Choroid plexus epithelial cell (primary cell): Measurements from ENCODE around the gene UBE2J2.

ENCODE experiments used
- DNase-seq: peaks from one replicate; pipeline ENCODE4 v3.0.0-alpha.2; 2010; ENCODE audit warnings: low read depth
- H3K4me3 ChIP-seq: 2 replicates; pipeline ENCODE4 v1.5.1; 2011; ENCODE audit warnings: low read depth, mild to moderate bottlenecking, control low read depth, low read length, moderate library complexity
- CTCF ChIP-seq: conservative IDR thresholded peaks from 2 replicates; pipeline ENCODE4 v1.5.1; 2011; ENCODE audit warnings: low read depth, mild to moderate bottlenecking, control low read depth, inconsistent platforms, low read length, moderate library complexity

Gene UBE2J2

GRCh38 chr1:1245817-1246576 is 27.7 kb downstream of the UBE2J2 start:
- no peak for DNase-seq
- H3K4me3 ChIP-seq: no peak overlapping the region
- no peak for TF ChIP-seq CTCF

GRCh38 chr1:1245178-1245816 is 28.4 kb downstream of the UBE2J2 start:
- H3K4me3 ChIP-seq: no peak overlapping the region
- TF ChIP-seq CTCF: no peak
- DNase-seq: no peak

- no peak overlapping the region for H3K4me3 ChIP-seq
- no peak for TF ChIP-seq CTCF
- DNase-seq: no peak
Measured at GRCh38 chr1:1244192-1244811, 29.4 kb downstream of the UBE2J2 start.

- peak; percentile 5 for DNase-seq
- no peak for TF ChIP-seq CTCF
- H3K4me3 ChIP-seq: no peak overlapping the region
Measured at GRCh38 chr1:1243807-1244191, 29.9 kb downstream of the UBE2J2 start.

GRCh38 chr1:1243266-1243660 is 30.4 kb downstream of the UBE2J2 start:
- no peak overlapping the region for H3K4me3 ChIP-seq
- DNase-seq: no peak
- TF ChIP-seq CTCF: no peak

GRCh38 chr1:1242461-1243265 is 31.0 kb downstream of the UBE2J2 start:
- TF ChIP-seq CTCF: no peak
- no peak overlapping the region for H3K4me3 ChIP-seq
- DNase-seq: no peak
